ENCODE measurements around the gene APOL2. TPM values are rescaled to one million over a fixed set of nuclear protein-coding genes. Genes with fewer than 3 reads are reported as not detected.

The APOL2 gene
- total RNA-seq, result 10 to 100 TPM; 76.4 to 82.9 TPM

- Mint-ChIP-seq H3K36me3 (peaks cover 38% of the 10 kb centered on the region), H3K27me3 (no peaks in the 10 kb centered on the region), H3K4me1 (ENCODE audit: low read depth) (peaks cover 45% of the 10 kb centered on the region), H3K4me3 (peak within 1 kb of the TSS; percentile 98), H3K9me3 (peaks cover 5% of the 10 kb centered on the region), H3K27ac (peak within 1 kb of the TSS; percentile 99)
- ChIA-PET CTCF (interaction anchor here (0.6 to 5.0 kb wide), 33 partner anchors 9 to 892 kb away, joined by 3 to 42 read pairs (median 4); partner anchors contain the start of genes APOL1, APOL3 and FOXRED2), POLR2A (interaction anchor here (0.9 to 4.3 kb wide), 5 partner anchors 14 to 271 kb away, joined by 3 to 38 read pairs (median 4); partner anchors contain the start of gene APOL1)
- DNase-seq, result peak; percentile 93
- intact Hi-C loops (cut with micrococcal nuclease), result loop anchor here (1.0 to 10.0 kb wide), 5 partner anchors 14 to 595 kb away; partner anchors contain the start of genes APOL1, APOL3 and APOL6
Measured at GRCh38 chr22:36239401-36240171, at the start of gene APOL2. Gene APOL2 (minus strand): TSS chr22:36239527. CDS start chr22:36233162, 6,365 bp downstream.

GRCh38 chr22:36288571-36289405, 49.5 kb upstream of the APOL2 start:
- intact Hi-C loops (cut with micrococcal nuclease), result no loop called here

GRCh38 chr22:36287881-36288515, 48.7 kb upstream of the APOL2 start:
- CTCF ChIA-PET, result interaction anchor here (0.7 to 5.9 kb wide), 7 partner anchors 9 to 199 kb away, joined by 3 to 57 read pairs (median 7); no protein-coding TSS in a partner anchor
- Mint-ChIP-seq H3K9me3 (no peaks in the 10 kb centered on the region), H3K27me3 (no peaks in the 10 kb centered on the region), H3K36me3 (peaks cover 77% of the 10 kb centered on the region), H3K4me3 (no peak overlapping the region), H3K4me1 (ENCODE audit: low read depth) (peaks cover 32% of the 10 kb centered on the region), H3K27ac (no peak overlapping the region)
- DNase-seq, result no peak
- intact Hi-C loops (cut with micrococcal nuclease), result no loop called here
- POLR2A ChIA-PET, result no interaction called here

More at GRCh38 chr22:36288571-36289405, 49.5 kb upstream of the APOL2 start:
- Mint-ChIP-seq H3K27me3 (no peaks in the 10 kb centered on the region), H3K4me1 (ENCODE audit: low read depth) (peaks cover 32% of the 10 kb centered on the region), H3K4me3 (no peak overlapping the region), H3K9me3 (no peaks in the 10 kb centered on the region), H3K36me3 (peaks cover 77% of the 10 kb centered on the region), H3K27ac (no peak overlapping the region)
- DNase-seq, result no peak
- ChIA-PET CTCF (interaction anchor here (0.7 to 5.9 kb wide), 5 partner anchors 8 to 198 kb away, joined by 3 to 57 read pairs (median 5); no protein-coding TSS in a partner anchor), POLR2A (interaction anchor here (1.2 kb wide), 1 partner anchor 11 kb away, joined by 5 read pairs; no protein-coding TSS in a partner anchor)

- H3K4me3 Mint-ChIP-seq, result no peak overlapping the region
- ChIA-PET POLR2A (interaction anchor here (1.1 kb wide), 1 partner anchor 11 kb away, joined by 3 read pairs; no protein-coding TSS in a partner anchor), CTCF (interaction anchor here (0.6 to 5.9 kb wide), 33 partner anchors 10 to 241 kb away, joined by 3 to 57 read pairs (median 4); partner anchors contain the start of genes APOL2 and APOL3)
- H3K9me3 Mint-ChIP-seq, result no peaks in the 10 kb centered on the region
- peaks cover 78% of the 10 kb centered on the region for H3K36me3 Mint-ChIP-seq
- peaks cover 23% of the 10 kb centered on the region for H3K4me1 Mint-ChIP-seq (ENCODE audit: low read depth)
- H3K27me3 Mint-ChIP-seq, result no peaks in the 10 kb centered on the region
- intact Hi-C loops (cut with micrococcal nuclease), result no loop called here
- DNase-seq, result peak; percentile 77
- peak overlapping the region; percentile 60 for H3K27ac Mint-ChIP-seq
Measured at GRCh38 chr22:36286096-36286957, 47.0 kb upstream of the APOL2 start.

- DNase-seq, result no peak
- no peaks in the 10 kb centered on the region for H3K9me3 Mint-ChIP-seq
- intact Hi-C loops (cut with micrococcal nuclease), result no loop called here
- CTCF ChIA-PET, result interaction anchor here (0.6 to 5.9 kb wide), 22 partner anchors 9 to 242 kb away, joined by 3 to 57 read pairs (median 4); partner anchors contain the start of gene APOL2
- no peak overlapping the region for H3K27ac Mint-ChIP-seq
- H3K36me3 Mint-ChIP-seq, result peaks cover 75% of the 10 kb centered on the region
- peaks cover 21% of the 10 kb centered on the region for H3K4me1 Mint-ChIP-seq (ENCODE audit: low read depth)
- no peaks in the 10 kb centered on the region for H3K27me3 Mint-ChIP-seq
- POLR2A ChIA-PET, result no interaction called here
- no peak overlapping the region for H3K4me3 Mint-ChIP-seq
Measured at GRCh38 chr22:36285545-36285944, 46.2 kb upstream of the APOL2 start.

- ChIA-PET CTCF (interaction anchor here (1.0 to 5.9 kb wide), 9 partner anchors 8 to 185 kb away, joined by 3 to 57 read pairs (median 12); partner anchors contain the start of gene APOL2), POLR2A (no interaction called here)
- no peak overlapping the region for H3K27ac Mint-ChIP-seq
- peaks cover 71% of the 10 kb centered on the region for H3K36me3 Mint-ChIP-seq
- intact Hi-C loops (cut with micrococcal nuclease), result no loop called here
- no peaks in the 10 kb centered on the region for H3K9me3 Mint-ChIP-seq
- no peak for DNase-seq
- no peak overlapping the region for H3K4me3 Mint-ChIP-seq
- H3K27me3 Mint-ChIP-seq, result no peaks in the 10 kb centered on the region
- peaks cover 20% of the 10 kb centered on the region for H3K4me1 Mint-ChIP-seq (ENCODE audit: low read depth)
Measured at GRCh38 chr22:36285017-36285416, 45.7 kb upstream of the APOL2 start.

- Mint-ChIP-seq H3K27me3 (no peaks in the 10 kb centered on the region), H3K27ac (peak overlapping the region; percentile 30), H3K4me1 (ENCODE audit: low read depth) (peaks cover 19% of the 10 kb centered on the region), H3K4me3 (no peak overlapping the region), H3K9me3 (no peaks in the 10 kb centered on the region), H3K36me3 (peaks cover 69% of the 10 kb centered on the region)
- ChIA-PET CTCF (interaction anchor here (0.8 to 5.9 kb wide), 4 partner anchors 7 to 187 kb away, joined by 3 to 44 read pairs (median 16); partner anchors contain the start of gene APOL2), POLR2A (interaction anchor here (0.7 kb wide), 1 partner anchor 104 kb away, joined by 3 read pairs; no protein-coding TSS in a partner anchor)
- intact Hi-C loops (cut with micrococcal nuclease), result no loop called here
- no peak for DNase-seq
Measured at GRCh38 chr22:36284171-36284571, 44.8 kb upstream of the APOL2 start.

GRCh38 chr22:36282328-36282831, 43.1 kb upstream of the APOL2 start:
- Mint-ChIP-seq H3K27ac (no peak overlapping the region), H3K4me3 (no peak overlapping the region), H3K4me1 (ENCODE audit: low read depth) (peaks cover 24% of the 10 kb centered on the region), H3K36me3 (peaks cover 54% of the 10 kb centered on the region), H3K27me3 (no peaks in the 10 kb centered on the region), H3K9me3 (no peaks in the 10 kb centered on the region)
- ChIA-PET POLR2A (no interaction called here), CTCF (interaction anchor here (1.1 to 2.2 kb wide), 3 partner anchors 18 to 188 kb away, joined by 3 to 7 read pairs (median 3); partner anchors contain the start of gene APOL2)
- intact Hi-C loops (cut with micrococcal nuclease), result no loop called here
- no peak for DNase-seq

GRCh38 chr22:36281781-36282327, 42.5 kb upstream of the APOL2 start:
- ChIA-PET CTCF (interaction anchor here (0.8 to 1.7 kb wide), 3 partner anchors 19 to 188 kb away, joined by 3 to 5 read pairs (median 3); no protein-coding TSS in a partner anchor), POLR2A (interaction anchor here (0.6 kb wide), 1 partner anchor 24 kb away, joined by 5 read pairs; no protein-coding TSS in a partner anchor)
- Mint-ChIP-seq H3K27ac (no peak overlapping the region), H3K4me3 (no peak overlapping the region), H3K9me3 (no peaks in the 10 kb centered on the region), H3K4me1 (ENCODE audit: low read depth) (peaks cover 24% of the 10 kb centered on the region), H3K27me3 (no peaks in the 10 kb centered on the region), H3K36me3 (peaks cover 49% of the 10 kb centered on the region)
- intact Hi-C loops (cut with micrococcal nuclease), result no loop called here
- no peak for DNase-seq

- Mint-ChIP-seq H3K27me3 (no peaks in the 10 kb centered on the region), H3K27ac (peak overlapping the region; percentile 69), H3K36me3 (peaks cover 39% of the 10 kb centered on the region), H3K4me3 (no peak overlapping the region), H3K9me3 (no peaks in the 10 kb centered on the region), H3K4me1 (ENCODE audit: low read depth) (peaks cover 27% of the 10 kb centered on the region)
- intact Hi-C loops (cut with micrococcal nuclease), result no loop called here
- POLR2A ChIA-PET, result no interaction called here
- no peak for DNase-seq
- CTCF ChIA-PET, result interaction anchor here (1.0 to 1.7 kb wide), 3 partner anchors 20 to 86 kb away, joined by 3 to 5 read pairs (median 5); partner anchors contain the start of gene APOL2
Measured at GRCh38 chr22:36280379-36280778, 41.1 kb upstream of the APOL2 start.

All from activated CD4-positive, alpha-beta memory T cell treated with anti-CD3 and anti-CD28 coated beads for 36 hours (primary cell).